ELR (cell line): ENCODE data around the gene FHL2.
A peak's percentile ranks its signal among the peaks of the same experiment; 100 is the strongest.

Experiments
- DNase-seq: peaks from one replicate; pipeline ENCODE4 v3.0.0-alpha.2; 2015; ENCODE audit warnings: low read depth

Gene FHL2

DNA sequence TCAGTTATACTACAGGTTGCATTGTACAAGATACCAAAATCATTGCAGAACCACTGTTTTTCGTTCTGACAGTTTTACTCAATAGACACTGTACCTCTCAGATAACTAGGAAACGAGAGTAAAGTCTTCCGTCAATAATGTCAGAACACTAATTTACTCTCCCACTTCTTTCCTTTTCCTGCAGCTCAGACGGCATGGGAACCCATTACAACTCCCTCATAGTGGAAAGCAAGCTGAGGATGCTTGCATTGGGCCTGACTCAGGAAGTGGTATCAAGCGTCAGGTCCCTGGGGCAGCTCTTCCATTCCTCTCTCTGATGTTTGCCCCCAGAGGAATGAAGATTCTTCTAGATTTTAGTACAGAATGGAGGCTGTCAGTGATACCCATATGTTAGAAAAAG lies 23.9 kb upstream of the FHL2 start:
- DNase-seq = no peak

DNA sequence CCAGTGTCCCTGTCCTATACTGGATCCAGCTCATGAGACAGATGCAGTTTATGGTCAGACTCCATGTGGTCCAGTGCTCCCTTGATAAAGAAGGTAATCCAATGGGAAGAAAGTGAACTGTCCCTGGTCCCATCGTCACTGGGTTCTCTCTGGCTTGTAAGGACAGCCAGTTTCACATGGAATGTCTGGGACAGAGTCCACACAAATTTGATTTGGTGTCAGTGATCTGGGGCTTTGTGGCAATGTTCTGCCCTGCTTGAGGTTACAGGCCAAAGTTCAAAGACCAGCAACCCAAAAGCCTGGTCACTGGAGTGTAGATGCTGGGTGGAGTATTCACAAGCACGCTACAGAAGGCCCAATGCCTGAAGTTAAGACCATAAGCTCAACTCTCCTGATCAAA lies 22.2 kb upstream of the FHL2 start:
- DNase-seq = no peak

GRCh38 chr2:105418522-105418921 lies 19.7 kb upstream of the FHL2 start:
- DNase-seq = no peak

DNA sequence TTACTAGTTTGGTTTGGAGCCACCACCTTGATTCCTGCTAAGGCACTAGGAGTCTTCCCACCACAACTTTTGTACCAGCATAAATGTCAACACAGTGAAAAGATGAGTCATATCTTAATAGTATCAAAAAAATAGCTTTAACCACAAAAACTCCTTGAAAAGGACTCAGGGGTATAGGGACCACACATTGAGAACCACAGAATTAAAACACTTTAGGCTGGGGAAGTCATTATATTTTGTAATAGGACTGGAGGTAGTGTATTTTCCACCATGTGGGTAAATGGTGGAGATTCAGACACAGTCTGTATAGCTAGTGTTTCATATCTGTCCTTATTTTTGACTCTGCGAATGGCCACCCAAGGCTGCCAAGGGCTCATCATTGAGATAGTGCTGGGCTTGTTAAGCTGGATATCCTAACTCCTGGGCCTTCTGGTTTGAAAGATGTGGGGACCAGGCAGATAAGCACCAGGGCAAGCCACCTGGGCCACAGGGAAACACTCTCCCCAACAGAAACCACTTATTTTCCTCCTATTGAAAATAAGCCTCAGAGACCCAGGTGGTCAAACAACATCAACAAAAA lies 19.1 kb upstream of the FHL2 start:
- DNase-seq = peak; percentile 61

GRCh38 chr2:105416156-105416555 lies 17.3 kb upstream of the FHL2 start:
- DNase-seq = no peak

- no peak for DNase-seq
These were observed 16.2 kb upstream of the FHL2 start for GRCh38 chr2:105415007-105415406.

GRCh38 chr2:105413206-105413605 lies 14.4 kb upstream of the FHL2 start:
- no peak for DNase-seq

- no peak for DNase-seq
These were observed 13.7 kb upstream of the FHL2 start for GRCh38 chr2:105412584-105412983.

DNA sequence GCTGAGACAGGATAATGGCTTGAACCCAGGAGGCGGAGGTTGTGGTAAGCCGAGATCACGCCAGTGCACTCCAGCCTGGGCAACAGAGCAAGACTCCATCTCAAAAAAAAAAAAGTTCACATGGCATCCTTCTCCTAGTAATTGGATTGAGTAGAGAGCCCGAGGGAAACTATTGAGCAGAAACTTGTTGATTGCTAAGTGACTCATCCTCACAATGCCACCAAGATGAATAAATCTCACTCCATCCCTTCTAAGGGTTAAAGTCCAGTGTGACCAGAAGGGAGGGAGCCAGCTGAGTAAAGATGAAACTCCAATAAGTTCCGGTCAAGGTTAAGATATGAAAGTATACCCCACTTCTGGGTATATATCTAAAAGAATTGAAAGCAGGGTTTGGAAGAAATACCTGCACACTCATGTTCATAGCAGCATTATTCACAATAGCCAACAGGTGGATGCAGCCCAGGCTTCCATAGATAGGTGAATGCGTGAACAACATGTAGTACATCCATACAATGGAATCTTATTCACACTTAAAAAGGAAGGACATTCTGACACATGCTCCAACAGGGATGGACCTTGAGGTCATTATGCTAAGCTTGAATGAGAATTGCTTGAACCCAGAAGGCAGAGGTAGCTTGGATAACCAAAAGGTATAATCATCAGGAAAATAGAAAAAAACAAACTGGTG lies 13.0 kb upstream of the FHL2 start:
- DNase-seq = no peak

DNA sequence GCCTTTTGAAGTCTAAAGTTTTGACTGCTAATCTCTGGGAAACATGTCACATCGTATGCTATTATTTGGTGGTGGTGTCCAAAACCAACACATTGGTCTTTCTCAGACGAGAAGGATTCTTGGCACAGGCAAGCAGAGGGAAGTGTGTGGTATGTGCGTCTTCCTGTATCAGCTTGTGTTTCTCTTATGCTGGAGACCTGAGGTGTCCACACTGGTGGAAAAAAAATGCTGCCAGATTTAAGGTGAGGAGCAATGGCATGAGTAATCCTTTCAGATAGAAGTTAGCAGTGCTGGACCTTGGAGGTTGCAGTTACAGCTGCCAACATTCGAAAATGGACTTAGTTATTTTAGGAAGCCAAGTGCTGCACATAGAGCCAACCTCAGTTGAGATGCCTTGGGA lies 11.7 kb upstream of the FHL2 start:
- no peak for DNase-seq

DNA sequence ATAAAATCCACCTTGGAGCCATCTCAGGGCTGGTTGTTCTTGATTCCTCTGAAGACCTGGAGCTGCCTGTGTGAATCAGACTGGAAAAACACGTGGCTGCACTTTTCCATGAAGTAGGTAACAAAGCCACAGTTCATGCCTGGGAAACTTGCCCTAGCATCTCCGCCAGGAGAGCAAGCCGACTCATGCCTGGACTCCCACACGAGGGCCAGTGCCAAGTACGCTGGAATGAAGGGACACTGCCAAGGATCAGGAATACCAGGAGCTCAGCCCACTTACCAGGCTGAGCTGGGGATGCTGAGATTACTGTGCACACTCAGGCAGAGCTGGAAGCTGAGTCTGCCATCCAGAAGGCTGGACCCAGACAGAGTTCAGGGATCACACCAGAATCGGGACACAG lies 10.9 kb upstream of the FHL2 start:
- DNase-seq = no peak

DNA sequence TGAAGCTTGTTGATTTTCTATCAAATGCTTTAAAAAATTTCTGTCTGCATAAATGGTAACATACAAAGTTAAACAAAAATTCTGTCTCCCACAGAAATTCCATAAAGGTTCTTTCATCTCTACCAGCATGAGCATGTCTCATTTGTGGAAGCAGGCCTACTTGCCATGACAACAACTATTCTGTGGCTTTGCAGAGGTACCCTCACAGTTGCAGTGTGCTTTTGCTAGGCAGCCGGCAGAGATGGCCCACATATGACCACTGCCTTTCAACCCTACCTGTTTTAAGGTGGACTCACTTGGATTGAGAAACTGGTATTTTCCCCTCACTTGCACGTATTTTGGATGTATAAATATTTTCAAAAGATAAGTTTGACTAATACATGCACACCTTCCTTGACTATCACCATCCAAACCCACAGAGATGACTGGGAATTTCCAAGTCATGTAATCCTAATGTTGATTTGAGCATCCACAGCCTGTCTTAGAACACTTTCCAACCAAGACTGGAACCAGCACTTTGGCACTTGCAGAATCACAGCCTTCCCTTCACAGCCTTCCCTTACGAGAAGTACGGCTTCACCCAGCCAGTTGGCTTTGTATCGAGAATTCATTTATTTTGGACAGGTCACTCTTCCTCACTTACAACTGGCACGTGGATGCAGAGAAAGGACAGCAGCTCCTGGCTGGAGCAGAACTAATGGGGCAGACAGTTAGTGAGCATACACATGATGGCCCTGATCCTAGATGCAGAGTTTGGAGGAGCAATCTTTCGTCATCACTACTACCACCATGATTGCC lies 9.3 kb upstream of the FHL2 start:
- DNase-seq = no peak

- DNase-seq = peak; percentile 95
These were observed 7.4 kb upstream of the FHL2 start for GRCh38 chr2:105406221-105406620.

GRCh38 chr2:105405291-105405690 lies 6.4 kb upstream of the FHL2 start:
- peak; percentile 78 for DNase-seq

DNA sequence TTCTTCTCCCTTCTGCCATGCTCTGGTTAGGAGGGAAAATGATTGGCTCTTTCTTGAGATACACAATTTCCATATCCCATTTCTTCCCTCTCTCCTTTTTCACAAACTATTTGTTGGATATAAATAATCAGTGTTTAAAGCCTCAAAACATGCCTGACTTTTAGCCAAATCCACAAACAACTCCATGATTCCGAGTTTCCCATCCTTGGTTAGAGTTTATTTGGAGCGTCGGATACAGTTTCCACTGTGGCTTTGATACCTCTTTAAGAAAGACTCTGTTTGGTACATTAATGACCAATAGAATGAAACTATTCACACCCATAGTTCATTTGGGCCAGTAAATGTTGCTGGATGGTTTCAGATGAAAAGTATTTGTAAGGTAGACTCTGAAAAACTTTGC lies 5.9 kb upstream of the FHL2 start:
- no peak for DNase-seq

- peak; percentile 94 for DNase-seq
These were observed 5.2 kb upstream of the FHL2 start for GRCh38 chr2:105403783-105404698.

DNA sequence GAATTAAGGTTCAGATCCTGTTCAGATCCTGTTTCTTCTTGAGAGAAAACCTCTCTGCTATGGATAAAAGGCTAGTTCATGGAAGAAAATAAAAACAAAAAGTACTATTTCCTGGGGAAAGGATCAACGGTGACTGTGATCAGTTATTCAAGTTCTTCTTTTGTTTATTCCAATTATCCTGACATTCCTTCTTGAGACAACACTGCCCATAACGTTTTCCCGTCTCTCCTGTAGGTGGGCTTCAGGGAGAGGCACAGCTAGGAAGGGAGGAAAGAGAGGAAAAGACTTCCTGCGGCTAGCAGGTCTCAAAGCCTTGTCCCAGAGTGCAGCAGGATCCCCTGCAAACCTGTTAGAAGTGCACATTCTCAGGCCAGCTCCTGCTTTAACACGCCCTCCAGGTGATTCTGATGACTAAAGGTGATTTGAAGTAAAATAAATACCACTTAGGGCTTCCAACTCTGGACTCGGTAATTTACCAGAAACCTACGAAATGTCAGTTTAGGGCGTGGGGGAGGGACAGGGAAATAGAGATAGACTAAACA lies 4.5 kb upstream of the FHL2 start:
- no peak for DNase-seq

DNA sequence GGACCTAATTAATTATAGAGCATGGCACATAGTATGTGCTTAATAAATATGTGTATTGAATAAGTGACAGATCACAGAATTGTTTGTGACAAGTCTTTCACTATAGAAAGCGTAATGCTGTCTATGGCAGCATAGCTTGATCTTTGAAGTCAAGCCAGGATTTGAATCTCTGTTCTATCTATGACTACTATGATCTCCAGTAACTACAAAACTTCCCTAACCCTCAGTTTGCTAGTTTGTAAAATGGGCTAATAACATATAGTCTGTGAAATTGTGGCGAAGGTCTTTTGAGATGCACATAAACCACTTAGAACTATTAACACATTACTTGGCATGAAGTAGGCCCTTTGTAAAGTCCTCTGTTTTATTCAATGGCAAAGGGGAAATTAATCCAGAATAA lies 4.0 kb upstream of the FHL2 start:
- no peak for DNase-seq

DNA sequence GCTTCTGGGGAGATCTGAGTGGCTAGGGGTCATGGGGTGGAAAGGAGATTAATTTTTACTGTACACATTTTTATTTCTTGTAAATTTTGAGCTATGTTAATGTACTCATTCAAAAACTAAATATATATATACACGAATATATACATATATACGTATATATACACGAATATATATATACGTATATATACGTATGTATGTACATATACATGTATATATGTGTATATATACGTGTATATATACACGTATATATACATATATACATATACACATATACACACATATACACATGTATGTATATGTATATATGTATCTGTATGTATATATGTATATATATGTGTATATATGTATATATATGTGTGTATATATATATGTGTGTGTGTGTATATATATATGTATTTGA lies 3.0 kb upstream of the FHL2 start:
- no peak for DNase-seq

GRCh38 chr2:105400138-105400540 lies 1.3 kb upstream of the FHL2 start:
- no peak for DNase-seq

DNA sequence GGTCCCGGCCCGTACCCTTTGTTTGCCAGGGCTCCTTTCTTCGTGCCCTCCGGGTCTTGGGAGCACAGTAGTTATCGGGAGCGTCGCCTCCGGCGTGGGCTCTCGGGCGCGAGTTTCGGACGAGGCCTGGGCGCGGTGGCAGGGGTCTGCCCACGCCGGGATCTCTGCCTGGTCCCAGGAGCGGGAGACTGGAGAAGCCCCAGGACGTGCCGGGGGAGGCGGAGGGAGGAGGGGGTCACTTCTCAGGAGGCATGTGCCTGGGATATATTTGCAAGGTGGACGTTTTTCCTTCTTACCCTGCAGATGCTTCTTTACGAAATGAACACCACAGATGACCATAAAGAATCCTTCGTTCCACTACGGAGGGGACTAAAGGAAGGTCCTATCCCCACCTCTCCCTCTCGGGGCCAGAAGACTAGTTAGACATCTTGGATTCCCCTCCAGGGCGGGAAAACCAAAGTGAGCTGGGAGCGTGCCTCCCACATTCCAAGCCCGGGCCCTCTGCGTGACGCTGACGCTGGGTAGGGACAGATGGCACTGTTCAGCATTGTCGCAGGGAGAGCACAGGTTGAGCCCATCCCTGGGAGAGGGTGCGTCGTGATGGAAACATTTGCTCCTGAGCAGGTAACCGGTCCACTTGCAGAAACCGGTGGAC lies 483 bp upstream of the FHL2 start:
- DNase-seq = no peak

GRCh38 chr2:105397953-105398335 lies 907 bp downstream of the FHL2 start:
- DNase-seq = peak; percentile 43
